Right lobe of liver (tissue), 4 donors: ENCODE measurements around the gene SRCAP.

Source experiments
- CTCF ChIP-seq, 4 donors: fragments of 200-600 bp in 3 of 4; fragments of 450-650 bp in 1 of 4; IDR thresholded peaks; one replicate each; pipeline versions ENCODE4 v1.5.1 to v1.8.0; 2016 to 2022; ENCODE audit warnings: antibody characterized with exemption in 4 of 4, mild to moderate bottlenecking in 2 of 4
- POLR2A ChIP-seq: fragments of 450-650 bp; IDR thresholded peaks from one replicate; pipeline ENCODE4 v1.6.1; 2017; ENCODE audit warnings: antibody characterized with exemption, mild to moderate bottlenecking
- donor health status: DM: no; HTN: no; CAD: no.
- donor health status: DM: no; HTN: no; CAD: no.
- donor health status: DM: no; HTN: yes; CAD: no.

GRCh38 chr16:30652005-30652296 is 47.0 kb upstream of the SRCAP start:
- TF ChIP-seq CTCF (IDR thresholded peaks at IDR 0.05): no peak
- TF ChIP-seq POLR2A: no peak
